AG09319 (cell line): ENCODE results near the gene TRIM54.
"Not testable (repeated sequence)": the region's sequence is repeated elsewhere in the genome, so short reads cannot be mapped to it uniquely, and the experiment has no call there.

Experiments
- DNase-seq: peaks from one replicate; pipeline ENCODE4 v3.0.0-alpha.2; 2010; ENCODE audit warnings: low read depth; ENCODE audit errors: extremely low read depth
- CTCF ChIP-seq: IDR thresholded peaks from 2 replicates; pipeline ENCODE4 v1.5.1; 2011; ENCODE audit warnings: low read depth, mild to moderate bottlenecking, inconsistent platforms, low read length, moderate library complexity

Gene TRIM54

GRCh38 chr2:27335311-27335710, 53.1 kb downstream of the TRIM54 start:
- TF ChIP-seq CTCF, result no peak
- DNase-seq, result no peak

- DNase-seq, result no peak
- no peak for TF ChIP-seq CTCF
Measured at GRCh38 chr2:27336173-27336572, 53.9 kb downstream of the TRIM54 start.

- TF ChIP-seq CTCF, result no peak
- DNase-seq, result no peak
Measured at GRCh38 chr2:27347641-27348040, 65.4 kb downstream of the TRIM54 start.

- DNase-seq, result no peak
- TF ChIP-seq CTCF, result no peak
Measured at GRCh38 chr2:27350106-27350693, 68.0 kb downstream of the TRIM54 start.

DNA sequence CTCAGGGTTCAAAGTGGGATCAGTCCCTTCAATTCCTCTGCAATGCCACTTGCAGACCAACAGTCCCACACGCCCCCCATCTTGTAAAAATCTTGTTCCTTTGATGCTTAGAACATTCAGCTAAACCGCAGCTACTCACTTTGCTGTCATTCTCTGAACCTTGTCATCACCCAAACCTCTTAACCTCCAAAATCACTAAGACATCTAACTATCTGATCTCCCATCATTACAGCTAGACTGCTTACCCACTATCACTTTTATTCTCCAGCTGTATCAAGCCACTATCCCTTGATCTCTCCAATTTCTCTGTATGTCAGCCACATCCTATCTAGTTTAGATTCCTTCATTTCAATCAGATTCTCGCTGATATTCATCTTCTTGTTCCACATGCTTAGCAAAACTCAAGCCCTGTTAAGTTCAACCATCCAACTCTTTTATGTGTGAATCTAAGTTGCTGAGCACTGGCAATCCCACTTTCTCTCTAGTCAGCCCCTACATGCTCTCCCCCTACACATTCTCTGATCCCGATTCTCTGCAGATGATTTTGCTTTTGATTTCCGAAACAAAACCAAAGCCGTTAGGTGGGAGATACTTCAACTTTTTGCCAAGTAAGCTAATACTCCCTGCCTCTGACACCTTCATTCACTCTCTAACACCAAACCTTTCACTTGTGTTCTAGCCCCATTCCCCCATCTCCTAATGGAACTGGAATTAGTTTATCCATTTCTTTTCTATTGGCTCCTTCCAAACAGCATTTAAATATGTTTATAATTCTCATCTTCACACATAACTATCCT, 69.8 kb downstream of the TRIM54 start:
- TF ChIP-seq CTCF, result no peak
- no peak for DNase-seq

DNA sequence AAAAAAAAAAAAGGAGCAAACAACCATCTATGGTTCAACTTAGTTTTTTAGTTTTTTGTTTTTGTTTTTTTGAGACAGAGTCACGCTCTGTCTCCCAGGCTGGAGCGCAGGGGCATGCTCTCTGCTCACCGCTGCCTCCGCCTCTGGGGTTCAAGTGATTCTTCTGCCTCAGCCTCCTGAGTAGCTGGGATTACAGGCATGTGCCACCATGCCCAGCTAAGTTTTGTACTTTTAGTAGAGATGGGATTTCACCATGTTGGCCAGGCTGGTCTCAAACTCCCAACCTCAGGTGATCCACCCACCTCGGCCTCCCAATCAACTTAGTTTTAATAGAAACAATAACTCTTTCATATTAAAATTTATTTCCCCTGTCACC, 71.1 kb downstream of the TRIM54 start:
- not testable (repeated sequence) for DNase-seq

- no peak for DNase-seq
- TF ChIP-seq CTCF, result no peak
Measured at GRCh38 chr2:27353762-27354596, 71.8 kb downstream of the TRIM54 start.
